Mesenchymal stem cell (in vitro differentiated cells and primary cell): ENCODE data around the gene FAM174C.

Experiments
- DNase-seq: peaks from one replicate; pipeline ENCODE4 v3.0.0-alpha.2; 2013
- H2AFZ ChIP-seq: one replicate; pipeline ENCODE4 v1.6.1; 2013; ENCODE audit warnings: low read depth, mild to moderate bottlenecking, control low read depth, inconsistent platforms, low read length, moderate library complexity
- H2AK5ac ChIP-seq: 2 replicates; pipeline ENCODE4 v1.6.1; 2013; ENCODE audit warnings: low read length, moderate library complexity, mild to moderate bottlenecking, inconsistent platforms; ENCODE audit not compliant: severe bottlenecking
- H2BK120ac ChIP-seq: one replicate; pipeline ENCODE4 v1.6.1; 2013; ENCODE audit warnings: low read depth, mild to moderate bottlenecking, inconsistent platforms, low read length, moderate library complexity
- H2BK12ac ChIP-seq, 2 experiments: one replicate each; pipeline ENCODE4 v1.6.1; 2013; ENCODE audit warnings: inconsistent platforms in 2 of 2, low read length in 2 of 2, mild to moderate bottlenecking in 2 of 2, moderate library complexity in 2 of 2, control low read depth in 1 of 2
- H2BK15ac ChIP-seq: one replicate; pipeline ENCODE4 v1.6.1; 2013; ENCODE audit warnings: mild to moderate bottlenecking, low read depth, inconsistent platforms; ENCODE audit not compliant: poor library complexity, severe bottlenecking
- H2BK5ac ChIP-seq: 2 replicates; pipeline ENCODE4 v1.6.1; 2013; ENCODE audit warnings: low read depth, mild to moderate bottlenecking, low read length, control low read depth, inconsistent platforms; ENCODE audit not compliant: poor library complexity, severe bottlenecking
- H3K14ac ChIP-seq, 2 experiments: one replicate each; pipeline ENCODE4 v1.6.1; 2013; ENCODE audit warnings: inconsistent platforms in 2 of 2, low read length in 2 of 2, control low read depth in 1 of 2, mild to moderate bottlenecking in 1 of 2, moderate library complexity in 1 of 2
- H3K18ac ChIP-seq, 2 experiments: one replicate each; pipeline ENCODE4 v1.6.1; 2013; ENCODE audit warnings: inconsistent platforms in 2 of 2, low read length in 2 of 2, control low read depth in 1 of 2, low read depth in 1 of 2, mild to moderate bottlenecking in 1 of 2
- H3K23ac ChIP-seq, 2 experiments: one replicate each; pipeline ENCODE4 v1.6.1; 2013; ENCODE audit warnings: inconsistent platforms in 2 of 2, low read length in 2 of 2, mild to moderate bottlenecking in 2 of 2, moderate library complexity in 2 of 2, control low read depth in 1 of 2
- H3K27ac ChIP-seq: 2 replicates; pipeline ENCODE4 v1.5.1; 2013; ENCODE audit warnings: mild to moderate bottlenecking, moderate library complexity, low read length, control low read depth, inconsistent platforms; ENCODE audit not compliant: poor library complexity, severe bottlenecking
- H3K27me3 ChIP-seq, 2 experiments: 2 replicates each; pipeline versions ENCODE4 v1.6.1 to v1.7.0; 2013; ENCODE audit warnings: low read length in 2 of 2, mild to moderate bottlenecking in 2 of 2, moderate library complexity in 2 of 2, control low read depth in 1 of 2, inconsistent platforms in 1 of 2; ENCODE audit not compliant: control insufficient read depth in 1 of 2, insufficient read depth in 1 of 2
- H3K36me3 ChIP-seq, 2 experiments: 2 replicates each; pipeline versions ENCODE4 v1.6.1 to v1.7.0; 2013; ENCODE audit warnings: low read length in 2 of 2, control low read depth in 1 of 2, inconsistent platforms in 1 of 2, low read depth in 1 of 2, mild to moderate bottlenecking in 1 of 2; ENCODE audit not compliant: insufficient read depth in 2 of 2, control insufficient read depth in 1 of 2
- H3K4ac ChIP-seq, 2 experiments: one replicate each; pipeline ENCODE4 v1.6.1; 2013; ENCODE audit warnings: inconsistent platforms in 2 of 2, low read length in 2 of 2, mild to moderate bottlenecking in 2 of 2, moderate library complexity in 2 of 2, control low read depth in 1 of 2, low read depth in 1 of 2
- H3K4me1 ChIP-seq: 2 replicates; pipeline ENCODE4 v1.6.1; 2013; ENCODE audit warnings: low read depth, low read length, control low read depth; ENCODE audit not compliant: control insufficient read depth, insufficient read depth
- H3K4me2 ChIP-seq: 2 replicates; pipeline ENCODE4 v1.6.1; 2013; ENCODE audit warnings: low read length, mild to moderate bottlenecking, inconsistent platforms; ENCODE audit not compliant: poor library complexity, severe bottlenecking
- H3K4me3 ChIP-seq, 2 experiments: 2 replicates each; pipeline versions ENCODE4 v1.5.1 to v1.7.0; 2013; ENCODE audit warnings: low read length in 2 of 2, mild to moderate bottlenecking in 2 of 2, control low read depth in 1 of 2, low read depth in 1 of 2; ENCODE audit not compliant: insufficient read depth in 1 of 2
- H3K79me1 ChIP-seq: replicated peaks from 2 replicates; pipeline ENCODE4 v1.6.1; 2013; ENCODE audit warnings: mild to moderate bottlenecking, control low read depth, low read length, inconsistent platforms; ENCODE audit not compliant: poor library complexity, severe bottlenecking
- H3K9ac ChIP-seq: 2 replicates; pipeline ENCODE4 v1.7.0; 2013; ENCODE audit warnings: mild to moderate bottlenecking, low read length, moderate library complexity
- H3K9me3 ChIP-seq: 2 replicates; pipeline ENCODE4 v1.7.0; 2013; ENCODE audit warnings: mild to moderate bottlenecking, low read length; ENCODE audit not compliant: control insufficient read depth
- H4K8ac ChIP-seq: one replicate; pipeline ENCODE4 v1.6.1; 2013; ENCODE audit warnings: inconsistent platforms, mild to moderate bottlenecking, low read length, moderate library complexity
- H4K91ac ChIP-seq: one replicate; pipeline ENCODE4 v1.6.1; 2013; ENCODE audit warnings: mild to moderate bottlenecking, low read length, inconsistent platforms
- WGBS: methylation state at CpG from one replicate; pipeline ENCODE4 v1.1.7; 2013; ENCODE audit warnings: mixed read lengths; 5-methylcytosine and 5-hydroxymethylcytosine counted together

The FAM174C gene

GRCh38 chr19:1270854-1271527, 4.3 kb upstream of the FAM174C start:
- Histone ChIP-seq H3K23ac (no peak overlapping the region), H2BK15ac (no peak overlapping the region), H3K79me1 (peaks cover 8% of the 10 kb centered on the region), H3K27me3 (no peaks in the 10 kb centered on the region), H3K27ac (no peak overlapping the region), H2BK120ac (no peak overlapping the region), H3K36me3 (peaks cover 43 to 48% of the 10 kb centered on the region in 2 experiments), H4K91ac (no peak overlapping the region), H3K4me2 (peak overlapping the region; percentile 70), H2BK12ac (no peak overlapping the region), H3K9ac (peak overlapping the region; percentile 97), H3K9me3 (no peaks in the 10 kb centered on the region), H2AK5ac (peak overlapping the region; percentile 13), H3K4ac (no peak overlapping the region), H2BK5ac (no peak overlapping the region), H3K4me1 (peaks cover 62% of the 10 kb centered on the region), H3K4me3 (peak overlapping the region; percentile 20 to 85), H3K18ac (no peak overlapping the region), H2AFZ (no peak overlapping the region), H3K14ac (no peak overlapping the region), H4K8ac (no peak overlapping the region)
- WGBS: 94% methylated on average over 26 of the region's 26 CpGs
- no peak for DNase-seq

GRCh38 chr19:1271528-1272422, 3.6 kb upstream of the FAM174C start:
- H2AFZ ChIP-seq: no peak overlapping the region
- H3K79me1 ChIP-seq: peaks cover 12% of the 10 kb centered on the region
- no peak for DNase-seq
- no peak overlapping the region for H3K23ac ChIP-seq
- no peak overlapping the region for H3K4ac ChIP-seq
- peak overlapping the region in 1 of 2 experiments; percentile 1 for H2BK12ac ChIP-seq
- H3K4me2 ChIP-seq: peak overlapping the region; percentile 24
- WGBS: 97% methylated on average over 36 of the region's 37 CpGs
- no peak overlapping the region for H3K27ac ChIP-seq
- H4K91ac ChIP-seq: peak overlapping the region; percentile 22
- H3K9ac ChIP-seq: peak overlapping the region; percentile 97
- H2AK5ac ChIP-seq: no peak overlapping the region
- H3K18ac ChIP-seq: no peak overlapping the region
- H3K9me3 ChIP-seq: no peaks in the 10 kb centered on the region
- H3K4me1 ChIP-seq: peaks cover 64% of the 10 kb centered on the region
- peak overlapping the region; percentile 45 for H4K8ac ChIP-seq
- no peak overlapping the region for H2BK120ac ChIP-seq
- no peak overlapping the region for H2BK5ac ChIP-seq
- no peak overlapping the region for H3K14ac ChIP-seq
- H3K4me3 ChIP-seq: peak overlapping the region in 1 of 2 experiments; percentile 85
- peaks cover 43 to 49% of the 10 kb centered on the region in 2 experiments for H3K36me3 ChIP-seq
- H2BK15ac ChIP-seq: no peak overlapping the region
- no peaks in the 10 kb centered on the region for H3K27me3 ChIP-seq

- H3K14ac ChIP-seq: no peak overlapping the region
Observed at GRCh38 chr19:1272423-1273262, 2.7 kb upstream of the FAM174C start.

More at GRCh38 chr19:1272423-1273262, 2.7 kb upstream of the FAM174C start:
- H3K9me3 ChIP-seq: no peaks in the 10 kb centered on the region
- H4K8ac ChIP-seq: peak overlapping the region; percentile 60
- H3K27ac ChIP-seq: no peak overlapping the region
- no peak for DNase-seq
- H3K4me2 ChIP-seq: no peak overlapping the region
- H2BK5ac ChIP-seq: no peak overlapping the region
- peak overlapping the region; percentile 97 for H3K9ac ChIP-seq
- H3K79me1 ChIP-seq: peaks cover 14% of the 10 kb centered on the region
- H4K91ac ChIP-seq: no peak overlapping the region
- H3K27me3 ChIP-seq: no peaks in the 10 kb centered on the region
- no peak overlapping the region for H2BK12ac ChIP-seq
- H3K23ac ChIP-seq: no peak overlapping the region
- no peak overlapping the region for H2BK120ac ChIP-seq
- H3K18ac ChIP-seq: no peak overlapping the region
- H2AK5ac ChIP-seq: no peak overlapping the region
- H2BK15ac ChIP-seq: no peak overlapping the region
- H3K4me3 ChIP-seq: peak overlapping the region in 1 of 2 experiments; percentile 85
- H3K4ac ChIP-seq: no peak overlapping the region
- no peak overlapping the region for H2AFZ ChIP-seq
- WGBS: 89% methylated on average over 33 of the region's 33 CpGs
- peaks cover 58% of the 10 kb centered on the region for H3K4me1 ChIP-seq
- peaks cover 49 to 58% of the 10 kb centered on the region in 2 experiments for H3K36me3 ChIP-seq
